CD4-positive, alpha-beta T cell treated with Interleukin-17A for 4 hours (primary cell): ENCODE measurements around the gene POM121.
"Not testable (repeated sequence)": the region's sequence is repeated elsewhere in the genome, so short reads cannot be mapped to it uniquely, and the experiment has no call there.

Experiments
- DNase-seq: peaks from one replicate; pipeline ENCODE4 v3.0.0-alpha.2; 2020; ENCODE audit warnings: mixed read lengths

The POM121 gene

GRCh38 chr7:72924733-72925545 is at the start of gene POM121:
POM121 (plus strand) TSS chr7:72925095; CDS start chr7:72925122, 27 bp downstream.
- DNase-seq, result peak; percentile 86

- peak; percentile 73 for DNase-seq
Measured at GRCh38 chr7:72879079-72879736, 45.7 kb upstream of the POM121 start.

GRCh38 chr7:72879737-72880215 is 45.1 kb upstream of the POM121 start:
- peak; percentile 47 for DNase-seq

GRCh38 chr7:72891750-72892149 is 33.1 kb upstream of the POM121 start:
- not testable (repeated sequence) for DNase-seq

GRCh38 chr7:72904740-72905139 is 20.2 kb upstream of the POM121 start:
- not testable (repeated sequence) for DNase-seq

GRCh38 chr7:72908422-72908821 is 16.5 kb upstream of the POM121 start:
- not testable (repeated sequence) for DNase-seq

- not testable (repeated sequence) for DNase-seq
Measured at GRCh38 chr7:72911395-72911794, 13.5 kb upstream of the POM121 start.

GRCh38 chr7:72913750-72914149 is 11.1 kb upstream of the POM121 start:
- not testable (repeated sequence) for DNase-seq

GRCh38 chr7:72914756-72915525 is 10.0 kb upstream of the POM121 start:
- peak; percentile 15 for DNase-seq

- no peak for DNase-seq
Measured at GRCh38 chr7:72919256-72919775, 5.6 kb upstream of the POM121 start.

GRCh38 chr7:72924386-72924732 is 536 bp upstream of the POM121 start:
- no peak for DNase-seq

- no peak for DNase-seq
Measured at GRCh38 chr7:72925546-72926120, 738 bp downstream of the POM121 start.

- DNase-seq, result not testable (repeated sequence)
Measured at GRCh38 chr7:72927791-72928190, 2.9 kb downstream of the POM121 start.

GRCh38 chr7:72928216-72928615 is 3.3 kb downstream of the POM121 start:
- DNase-seq, result not testable (repeated sequence)

- DNase-seq, result not testable (repeated sequence)
Measured at GRCh38 chr7:72942022-72942705, 17.3 kb downstream of the POM121 start.

GRCh38 chr7:72942956-72943355 is 18.1 kb downstream of the POM121 start:
- DNase-seq, result not testable (repeated sequence)

- not testable (repeated sequence) for DNase-seq
Measured at GRCh38 chr7:72944937-72945336, 20.0 kb downstream of the POM121 start.

GRCh38 chr7:72945597-72945996 is 20.7 kb downstream of the POM121 start:
- not testable (repeated sequence) for DNase-seq

GRCh38 chr7:72946130-72946745 is 21.3 kb downstream of the POM121 start:
- not testable (repeated sequence) for DNase-seq

- DNase-seq, result not testable (repeated sequence)
Measured at GRCh38 chr7:72948714-72949113, 23.8 kb downstream of the POM121 start.

- not testable (repeated sequence) for DNase-seq
Measured at GRCh38 chr7:72949276-72949675, 24.4 kb downstream of the POM121 start.
